ENCODE data around the gene PTH1R. TPM values are rescaled to one million over a fixed set of nuclear protein-coding genes. Genes with fewer than 3 reads are reported as not detected.
A peak's percentile ranks its signal among the peaks of the same experiment; 100 is the strongest.

PTH1R gene
- total RNA-seq, 1 donor from 2014 or later: 10.3 TPM

- intact Hi-C loops (cut with DNase I): no loop called here
Measured at GRCh38 chr3:46862369-46863025, 15.0 kb upstream of the PTH1R start.

GRCh38 chr3:46863261-46863782 lies 14.2 kb upstream of the PTH1R start, which contains the start of gene MYL3:
Gene MYL3 (minus strand): TSS chr3:46863444. CDS start chr3:46863390, 54 bp downstream.
- DNase-seq (ENCODE audit: low spot score in 2 of 2): no peak
- Histone ChIP-seq H3K4me1 (peaks cover 12 to 16% of the 10 kb centered on the region in 2 donors), H3K36me3 (no peaks in the 10 kb centered on the region), H3K27ac (no peak within 1 kb of the TSS), H3K27me3 (no peaks in the 10 kb centered on the region), H3K9me3 (no peaks in the 10 kb centered on the region), H3K4me3 (no peak within 1 kb of the TSS)
- intact Hi-C loops (cut with DNase I): no loop called here
- TF ChIP-seq CTCF (IDR thresholded peaks at IDR 0.05): no peak

More at GRCh38 chr3:46862369-46863025, 15.0 kb upstream of the PTH1R start:
- peak in 1 of 2 donors; percentile 46 for DNase-seq (ENCODE audit: low spot score in 2 of 2)
- Histone ChIP-seq H3K4me3 (no peak overlapping the region), H3K27me3 (no peaks in the 10 kb centered on the region), H3K4me1 (peaks cover 5 to 7% of the 10 kb centered on the region in 2 donors), H3K36me3 (no peaks in the 10 kb centered on the region), H3K27ac (no peak overlapping the region), H3K9me3 (no peaks in the 10 kb centered on the region)
- no peak for TF ChIP-seq CTCF (IDR thresholded peaks at IDR 0.05)

GRCh38 chr3:46864061-46864881 lies 13.2 kb upstream of the PTH1R start:
- Histone ChIP-seq H3K9me3 (no peaks in the 10 kb centered on the region), H3K36me3 (no peaks in the 10 kb centered on the region), H3K27me3 (no peaks in the 10 kb centered on the region), H3K4me1 (peaks cover 12 to 22% of the 10 kb centered on the region in 2 donors), H3K4me3 (no peak overlapping the region), H3K27ac (no peak overlapping the region)
- intact Hi-C loops (cut with DNase I): no loop called here
- TF ChIP-seq CTCF (IDR thresholded peaks at IDR 0.05): no peak
- DNase-seq (ENCODE audit: low spot score in 2 of 2): no peak

GRCh38 chr3:46865031-46865507 lies 12.5 kb upstream of the PTH1R start:
- no peaks in the 10 kb centered on the region for H3K36me3 ChIP-seq
- intact Hi-C loops (cut with DNase I): no loop called here
- no peaks in the 10 kb centered on the region for H3K27me3 ChIP-seq
- H3K9me3 ChIP-seq: no peaks in the 10 kb centered on the region
- TF ChIP-seq CTCF (IDR thresholded peaks at IDR 0.05): no peak
- peak overlapping the region in 1 of 2 donors; percentile 35 for H3K27ac ChIP-seq
- H3K4me3 ChIP-seq: no peak overlapping the region
- H3K4me1 ChIP-seq: peaks cover 12 to 22% of the 10 kb centered on the region in 2 donors
- DNase-seq (ENCODE audit: low spot score in 2 of 2): no peak

GRCh38 chr3:46865546-46865945 lies 12.0 kb upstream of the PTH1R start:
- intact Hi-C loops (cut with DNase I): no loop called here
- DNase-seq (ENCODE audit: low spot score in 2 of 2): no peak

More at GRCh38 chr3:46865546-46865945, 12.0 kb upstream of the PTH1R start:
- Histone ChIP-seq H3K27ac (peak overlapping the region in 1 of 2 donors; percentile 35), H3K9me3 (no peaks in the 10 kb centered on the region), H3K4me1 (peaks cover 12 to 22% of the 10 kb centered on the region in 2 donors), H3K36me3 (no peaks in the 10 kb centered on the region), H3K27me3 (no peaks in the 10 kb centered on the region), H3K4me3 (no peak overlapping the region)
- TF ChIP-seq CTCF (IDR thresholded peaks at IDR 0.05): no peak
